B cell (primary cell): Measurements from ENCODE around the gene FCHO2. TPM values are rescaled to one million over a fixed set of nuclear protein-coding genes. Genes with fewer than 3 reads are reported as not detected.

Experiments
- ATAC-seq: fragments of 200-7000 bp; cut with Tn5 transposase; one replicate; pipeline ENCODE4 v1.10.0; 2021; ENCODE audit warnings: low read depth, mild to moderate bottlenecking, moderate number of reproducible peaks, moderate library complexity
- CTCF ChIA-PET: fragments of 350-600 bp; sonication (Branson Sonifier 250); formaldehyde crosslinking; loops from one replicate; lab custom pipeline; 2021; ENCODE audit warnings: antibody characterized with exemption, inconsistent platforms; lab: Charles Lee
- POLR2A ChIA-PET: fragments of 350-600 bp; sonication (Branson Sonifier 250); formaldehyde crosslinking; loops from one replicate; lab custom pipeline; 2021; ENCODE audit warnings: antibody characterized with exemption; lab: Charles Lee
- DNase-seq: peaks from one replicate; pipeline ENCODE4 v3.0.0; 2013
- H2AFZ ChIP-seq: 2 replicates; pipeline ENCODE4 v1.6.1; 2012; ENCODE audit warnings: mild to moderate bottlenecking, low read depth, low read length; ENCODE audit not compliant: insufficient read depth, poor library complexity, severe bottlenecking
- H3K27ac ChIP-seq, 2 donors: 1 replicate in 1 of 2; 2 replicates in 1 of 2; pipeline ENCODE4 v1.5.1; 2012 to 2013; ENCODE audit warnings: low read length in 2 of 2, mild to moderate bottlenecking in 2 of 2, moderate library complexity in 1 of 2
- H3K27me3 ChIP-seq, 4 experiments: fragments of 200-600 bp in 1 of 4; sonication (generic) in 1 of 4; replicated peaks in 1 of 4; 1 replicate in 2 of 4; 2 replicates in 2 of 4; pipeline versions ENCODE4 v1.6.1 to v1.7.0; 2013 to 2016; ENCODE audit warnings: low read length in 3 of 4, mild to moderate bottlenecking in 2 of 4, mixed read lengths in 1 of 4, moderate library complexity in 1 of 4; ENCODE audit not compliant: insufficient read depth in 4 of 4, control insufficient read depth in 3 of 4; ENCODE audit errors: control extremely low read depth in 1 of 4
- H3K36me3 ChIP-seq, 2 experiments: replicated peaks in 1 of 2; 1 replicate in 1 of 2; 2 replicates in 1 of 2; pipeline versions ENCODE4 v1.6.1 to v1.7.1; 2013; ENCODE audit warnings: low read length in 1 of 2; ENCODE audit not compliant: insufficient read depth in 2 of 2, control insufficient read depth in 1 of 2; ENCODE audit errors: control extremely low read depth in 1 of 2, extremely low read depth in 1 of 2
- H3K4me1 ChIP-seq, 2 donors: fragments of 200-600 bp in 1 of 2; sonication (generic) in 1 of 2; 1 replicate in 1 of 2; 2 replicates in 1 of 2; pipeline versions ENCODE4 v1.5.1 to v1.6.1; 2013 to 2017; ENCODE audit warnings: low read length in 2 of 2; ENCODE audit not compliant: control insufficient read depth in 2 of 2, insufficient read depth in 2 of 2
- H3K4me2 ChIP-seq: replicated peaks from 2 replicates; pipeline ENCODE3; 2012; ENCODE audit warnings: mild to moderate bottlenecking, low read depth, low read length; ENCODE audit not compliant: poor library complexity, severe bottlenecking
- H3K4me3 ChIP-seq, 5 experiments: fragments of 200-600 bp in 1 of 5; sonication (generic) in 1 of 5; 1 replicate in 3 of 5; 2 replicates in 2 of 5; pipeline versions ENCODE4 v1.5.1 to v1.7.0; 2011 to 2016; ENCODE audit warnings: low read length in 4 of 5, mild to moderate bottlenecking in 4 of 5, low read depth in 2 of 5, control low read depth in 1 of 5, moderate library complexity in 1 of 5; ENCODE audit not compliant: insufficient read depth in 1 of 5; ENCODE audit errors: control extremely low read depth in 1 of 5, extremely low read depth in 1 of 5
- H3K79me2 ChIP-seq: fragments of 200-600 bp; sonication (generic); one replicate; pipeline ENCODE4 v1.6.0; 2016; ENCODE audit warnings: low read length; ENCODE audit not compliant: control insufficient read depth, insufficient read depth
- H3K9ac ChIP-seq: fragments of 200-600 bp; sonication (generic); 2 replicates; pipeline ENCODE4 v1.6.1; 2017; ENCODE audit warnings: mild to moderate bottlenecking, low read length, moderate library complexity
- H3K9me3 ChIP-seq, 3 donors: one replicate each; pipeline versions ENCODE4 v1.6.1 to v1.7.1; 2013; ENCODE audit warnings: low read length in 2 of 3; ENCODE audit not compliant: control insufficient read depth in 2 of 3, insufficient read depth in 1 of 3; ENCODE audit errors: control extremely low read depth in 1 of 3
- H4K20me1 ChIP-seq: 2 replicates; pipeline ENCODE4 v1.6.0; 2012; ENCODE audit warnings: mild to moderate bottlenecking, low read length; ENCODE audit not compliant: insufficient read depth, control insufficient read depth, poor library complexity, severe bottlenecking
- H3K27ac Mint-ChIP-seq: one replicate; pipeline ENCODE4 v1.8.0; 2021; ENCODE audit warnings: mixed read lengths
- H3K27me3 Mint-ChIP-seq: one replicate; pipeline ENCODE4 v1.8.0; 2021; ENCODE audit warnings: mixed read lengths
- H3K4me1 Mint-ChIP-seq: one replicate; pipeline ENCODE4 v1.8.0; 2021; ENCODE audit warnings: mixed read lengths
- H3K4me3 Mint-ChIP-seq: one replicate; pipeline ENCODE4 v1.8.0; 2021; ENCODE audit warnings: mixed read lengths
- H3K9me3 Mint-ChIP-seq: one replicate; pipeline ENCODE4 v1.8.0; 2022; ENCODE audit warnings: mixed read lengths; ENCODE audit not compliant: insufficient read depth
- EZH2 ChIP-seq: IDR thresholded peaks from 2 replicates; pipeline ENCODE4 v1.6.1; 2012; ENCODE audit warnings: borderline replicate concordance, low read depth, mild to moderate bottlenecking, moderate library complexity, low read length; ENCODE audit not compliant: insufficient read depth, poor library complexity, severe bottlenecking
- WGBS: methylation state at CpG from one replicate; pipeline ENCODE4 v1.1.5; 2013; ENCODE audit warnings: missing lambda C conversion rate; ENCODE audit not compliant: insufficient coverage; 5-methylcytosine and 5-hydroxymethylcytosine counted together
- intact Hi-C: fragments of 100-400 bp; cut with micrococcal nuclease; formaldehyde crosslinking; loops from one replicate; pipeline ENCODE4 v1.10.0; 2022
- polyA plus RNA-seq: library from polyadenylated mRNA; depleted of rRNA; stranded (reverse); fragments of >200 nt; gene quantifications from 2 replicates; pipeline ENCODE4 v1.2.3, GENCODE V29; 2012
- total RNA-seq, 2 donors: library from RNA; stranded (reverse); fragments of 120-200 nt in 1 of 2; gene quantifications; 1 replicate in 1 of 2; 2 replicates in 1 of 2; pipeline versions ENCODE4 v1.2.3 to v1.2.4, GENCODE V29; 2013 to 2022
- TF ChIP-seq, protein P1 (sequence below): fragments of 200-600 bp; IDR thresholded peaks from one replicate; pipeline ENCODE4 v1.8.0; 2022; ENCODE audit warnings: antibody characterized with exemption, mild to moderate bottlenecking

The FCHO2 gene
- total and polyA plus RNA-seq, 2 donors (not counting 1 experiment from before 2014, with no cell fraction given) = 1.5 to 11.0 TPM

DNA sequence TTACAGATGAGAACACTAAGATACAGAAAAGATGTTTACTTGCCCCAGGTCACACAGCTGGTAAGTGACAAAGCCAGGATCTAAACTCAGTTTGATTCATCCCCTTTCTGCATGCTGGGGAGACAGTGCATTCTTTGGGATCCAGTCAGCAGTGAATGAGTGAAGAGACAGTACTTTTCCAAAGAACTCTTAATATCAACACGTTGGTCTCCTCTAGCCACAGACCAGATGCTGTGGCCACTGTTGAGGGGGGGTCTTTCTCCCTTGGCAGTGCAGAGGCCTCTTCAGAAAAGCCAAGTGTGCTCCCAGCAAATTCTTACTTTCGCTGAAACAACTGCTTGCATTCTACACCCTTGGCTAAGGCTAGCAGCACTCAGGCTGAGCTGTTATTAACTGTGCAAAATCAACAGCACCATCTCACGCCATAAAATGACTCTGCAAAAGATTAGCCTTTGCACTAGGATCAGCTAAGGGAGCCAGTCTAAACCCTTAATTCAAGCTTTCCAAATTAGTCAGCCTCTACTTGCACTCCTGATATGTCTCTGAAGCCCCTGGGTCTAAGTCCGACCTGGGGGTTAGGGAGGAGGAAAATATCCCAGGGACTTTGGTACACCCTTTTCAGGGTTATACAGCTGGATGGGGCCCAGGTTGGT is 159.7 kb downstream of the FCHO2 start:
- Histone ChIP-seq H3K79me2 (no peaks in the 10 kb centered on the region), H3K9ac (no peak overlapping the region), H3K9me3 (peaks cover 0 to 3% (median 0%) of the 10 kb centered on the region in 3 donors), H2AFZ (no peak overlapping the region), H3K4me3 (no peak overlapping the region), H3K4me1 (no peaks in the 10 kb centered on the region), H3K27me3 (peaks cover 0 to 27% (median 11%) of the 10 kb centered on the region in 4 experiments), H3K27ac (no peak overlapping the region), H4K20me1 (no peaks in the 10 kb centered on the region), H3K4me2 (no peak overlapping the region), H3K36me3 (no peaks in the 10 kb centered on the region)
- intact Hi-C loops = no loop called here
- ATAC-seq (no peak), DNase-seq (no peak)
- peaks cover 3% of the 10 kb centered on the region for H3K9me3 Mint-ChIP-seq
- TF ChIP-seq, protein P1, sequence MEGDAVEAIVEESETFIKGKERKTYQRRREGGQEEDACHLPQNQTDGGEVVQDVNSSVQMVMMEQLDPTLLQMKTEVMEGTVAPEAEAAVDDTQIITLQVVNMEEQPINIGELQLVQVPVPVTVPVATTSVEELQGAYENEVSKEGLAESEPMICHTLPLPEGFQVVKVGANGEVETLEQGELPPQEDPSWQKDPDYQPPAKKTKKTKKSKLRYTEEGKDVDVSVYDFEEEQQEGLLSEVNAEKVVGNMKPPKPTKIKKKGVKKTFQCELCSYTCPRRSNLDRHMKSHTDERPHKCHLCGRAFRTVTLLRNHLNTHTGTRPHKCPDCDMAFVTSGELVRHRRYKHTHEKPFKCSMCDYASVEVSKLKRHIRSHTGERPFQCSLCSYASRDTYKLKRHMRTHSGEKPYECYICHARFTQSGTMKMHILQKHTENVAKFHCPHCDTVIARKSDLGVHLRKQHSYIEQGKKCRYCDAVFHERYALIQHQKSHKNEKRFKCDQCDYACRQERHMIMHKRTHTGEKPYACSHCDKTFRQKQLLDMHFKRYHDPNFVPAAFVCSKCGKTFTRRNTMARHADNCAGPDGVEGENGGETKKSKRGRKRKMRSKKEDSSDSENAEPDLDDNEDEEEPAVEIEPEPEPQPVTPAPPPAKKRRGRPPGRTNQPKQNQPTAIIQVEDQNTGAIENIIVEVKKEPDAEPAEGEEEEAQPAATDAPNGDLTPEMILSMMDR = no peak
- TF ChIP-seq EZH2 = no peak
- H3K27ac Mint-ChIP-seq = no peak overlapping the region
- peaks cover 5% of the 10 kb centered on the region for H3K4me1 Mint-ChIP-seq
- no peak overlapping the region for H3K4me3 Mint-ChIP-seq
- 67% methylated on average over 1 of the region's 4 CpGs for WGBS
- ChIA-PET CTCF (no interaction called here), POLR2A (no interaction called here)
- peaks cover 53% of the 10 kb centered on the region for H3K27me3 Mint-ChIP-seq

DNA sequence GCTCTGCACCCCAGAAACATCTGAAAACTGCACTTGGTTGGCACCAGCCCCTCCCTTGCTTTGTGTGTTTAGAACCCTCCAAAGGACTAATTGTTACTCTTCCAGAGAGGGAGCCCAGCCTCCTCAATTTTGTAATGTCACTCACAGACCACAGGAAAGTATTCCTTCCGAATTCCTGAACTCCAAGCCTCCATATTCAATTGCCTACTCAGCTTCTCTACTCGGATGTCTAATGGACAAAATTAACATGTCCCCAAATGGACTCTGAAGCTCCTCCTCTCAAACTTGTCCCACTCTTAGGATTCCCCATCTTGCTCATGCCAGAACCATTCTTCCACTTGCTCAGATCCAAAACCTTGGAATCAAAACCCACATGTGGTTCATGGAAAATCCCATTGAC is 160.7 kb downstream of the FCHO2 start:
- H3K27me3 ChIP-seq = peaks cover 0 to 29% (median 17%) of the 10 kb centered on the region in 4 experiments
- Mint-ChIP-seq H3K27ac (no peak overlapping the region), H3K4me1 (peaks cover 9% of the 10 kb centered on the region), H3K4me3 (no peak overlapping the region), H3K27me3 (peaks cover 62% of the 10 kb centered on the region), H3K9me3 (peaks cover 3% of the 10 kb centered on the region)
- no peaks in the 10 kb centered on the region for H4K20me1 ChIP-seq
- H3K9me3 ChIP-seq = peaks cover 0 to 3% (median 0%) of the 10 kb centered on the region in 3 donors
- no peak overlapping the region for H3K27ac ChIP-seq
- ChIA-PET CTCF (no interaction called here), POLR2A (no interaction called here)
- intact Hi-C loops = no loop called here
- DNase-seq (no peak), ATAC-seq (no peak)
- no peak overlapping the region for H3K4me3 ChIP-seq
- no peak overlapping the region for H3K4me2 ChIP-seq
- H3K79me2 ChIP-seq = no peaks in the 10 kb centered on the region
- no peaks in the 10 kb centered on the region for H3K36me3 ChIP-seq
- H3K9ac ChIP-seq = no peak overlapping the region
- TF ChIP-seq EZH2 = no peak
- TF ChIP-seq, protein P1 = no peak
- 75% methylated on average over 2 of the region's 2 CpGs for WGBS
- no peaks in the 10 kb centered on the region for H3K4me1 ChIP-seq
- no peak overlapping the region for H2AFZ ChIP-seq
